GM19035 (cell line): Measurements from ENCODE around the gene AUTS2.
"Not testable (repeated sequence)": the region's sequence is repeated elsewhere in the genome, so short reads cannot be mapped to it uniquely, and the experiment has no call there.

ENCODE experiments used
- ATAC-seq: cut with Tn5 transposase; IDR thresholded peaks from one replicate; pipeline ENCODE4 v1.9.1; 2021; ENCODE audit not compliant: unreplicated experiment

The AUTS2 gene

GRCh38 chr7:70630818-70631457 lies 1032.7 kb downstream of the AUTS2 start:
- no peak for ATAC-seq

DNA sequence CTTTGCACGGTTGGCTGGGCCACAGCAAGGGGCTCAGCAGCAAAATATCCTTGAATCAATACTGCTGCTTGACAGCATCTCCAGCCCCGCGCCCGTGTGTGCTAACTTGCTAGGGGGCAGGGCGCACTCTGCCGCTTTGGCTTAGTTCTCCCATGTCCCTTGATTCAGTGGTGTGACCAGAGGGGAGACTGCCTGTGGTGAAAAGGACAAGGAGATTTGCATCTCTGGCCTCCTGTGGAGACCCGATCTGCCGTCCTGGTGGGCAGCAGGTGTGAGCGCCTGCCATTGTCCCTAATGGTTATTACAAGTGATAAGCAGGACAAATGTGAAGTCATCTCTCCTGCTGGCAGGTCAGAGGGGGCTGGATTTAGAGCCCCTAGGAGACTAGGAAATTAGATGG lies 1033.4 kb downstream of the AUTS2 start:
- no peak for ATAC-seq

DNA sequence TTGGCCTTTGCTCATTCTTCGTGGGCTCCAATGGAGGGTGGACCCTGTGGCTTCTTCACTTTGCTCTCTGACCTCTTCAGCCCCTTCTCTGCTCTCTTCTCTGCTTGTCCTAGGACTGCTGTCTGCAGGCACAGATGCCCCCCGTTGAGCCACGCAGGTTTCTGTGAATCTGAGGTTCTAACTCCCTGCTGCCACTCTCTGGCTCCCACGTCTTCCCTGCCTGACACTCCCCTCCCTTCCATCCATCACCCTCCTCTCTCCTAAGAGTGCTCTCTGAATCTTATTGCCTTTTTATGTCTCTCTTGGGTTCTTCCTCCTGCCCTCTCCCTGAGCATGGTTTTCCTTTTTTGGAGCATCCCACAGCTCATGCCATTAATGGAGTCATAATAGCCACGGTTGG lies 1034.1 kb downstream of the AUTS2 start:
- ATAC-seq: no peak

DNA sequence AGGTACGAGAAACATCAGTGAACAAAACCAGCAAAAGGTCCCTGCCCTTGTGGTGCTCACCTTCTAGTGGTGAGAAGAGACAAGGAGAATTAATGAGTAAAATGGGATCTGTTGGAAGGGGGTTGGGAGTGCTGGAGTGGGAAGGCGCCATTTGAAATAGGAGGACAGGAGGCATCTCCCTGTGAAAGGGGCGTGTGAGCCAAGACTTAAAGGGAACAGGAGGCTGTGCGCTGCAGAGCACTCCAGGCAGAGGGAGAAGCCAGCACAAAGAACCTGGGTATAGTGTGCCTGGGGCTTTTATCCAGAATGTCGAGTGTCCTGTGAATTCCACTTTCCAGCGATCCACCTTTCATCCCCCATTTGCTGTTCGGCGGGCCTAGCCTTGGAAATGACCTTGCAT lies 1035.8 kb downstream of the AUTS2 start:
- ATAC-seq: no peak

- ATAC-seq: no peak
Observed at GRCh38 chr7:70634610-70635068, 1036.4 kb downstream of the AUTS2 start.

DNA sequence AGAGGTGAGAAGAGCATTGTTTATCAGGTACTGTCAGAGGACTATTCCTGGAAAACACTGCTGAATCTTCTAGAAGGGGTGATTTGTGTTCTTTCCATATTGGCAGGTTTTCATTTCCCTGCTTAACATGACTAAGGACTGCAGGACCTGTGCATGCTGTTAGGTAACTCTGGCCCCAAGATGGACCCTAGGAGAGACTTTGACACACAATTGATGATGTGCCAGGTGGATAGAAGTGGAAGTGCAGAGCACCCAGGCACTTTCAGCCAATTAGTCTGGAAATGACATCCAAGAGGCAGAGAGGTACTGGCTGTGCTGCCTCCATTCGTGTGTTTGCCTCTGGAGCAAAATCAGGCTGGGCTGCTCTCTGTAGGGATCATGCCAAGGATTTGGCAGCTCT lies 1037.4 kb downstream of the AUTS2 start:
- no peak for ATAC-seq

GRCh38 chr7:70636169-70636568 lies 1037.9 kb downstream of the AUTS2 start:
- ATAC-seq: no peak

DNA sequence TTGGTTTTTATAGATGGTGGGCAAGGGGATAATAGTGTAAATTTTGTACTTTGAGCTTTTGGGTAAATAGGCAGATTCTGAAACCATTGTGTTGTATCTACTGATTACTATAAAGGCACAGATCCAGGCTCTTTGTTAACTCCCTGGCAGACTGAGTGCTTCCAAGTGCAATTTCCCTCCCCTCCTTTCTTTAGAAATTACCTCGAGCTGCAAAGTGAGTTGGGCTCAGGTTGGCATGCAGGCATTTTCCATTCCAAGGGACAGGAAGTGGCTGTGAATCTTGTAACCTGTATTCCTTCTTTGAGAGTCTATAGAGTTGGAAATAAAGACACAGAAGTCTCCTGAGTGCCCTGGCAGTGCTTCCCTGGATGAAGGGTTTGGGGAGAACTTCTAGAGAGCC lies 1039.5 kb downstream of the AUTS2 start:
- ATAC-seq: no peak

DNA sequence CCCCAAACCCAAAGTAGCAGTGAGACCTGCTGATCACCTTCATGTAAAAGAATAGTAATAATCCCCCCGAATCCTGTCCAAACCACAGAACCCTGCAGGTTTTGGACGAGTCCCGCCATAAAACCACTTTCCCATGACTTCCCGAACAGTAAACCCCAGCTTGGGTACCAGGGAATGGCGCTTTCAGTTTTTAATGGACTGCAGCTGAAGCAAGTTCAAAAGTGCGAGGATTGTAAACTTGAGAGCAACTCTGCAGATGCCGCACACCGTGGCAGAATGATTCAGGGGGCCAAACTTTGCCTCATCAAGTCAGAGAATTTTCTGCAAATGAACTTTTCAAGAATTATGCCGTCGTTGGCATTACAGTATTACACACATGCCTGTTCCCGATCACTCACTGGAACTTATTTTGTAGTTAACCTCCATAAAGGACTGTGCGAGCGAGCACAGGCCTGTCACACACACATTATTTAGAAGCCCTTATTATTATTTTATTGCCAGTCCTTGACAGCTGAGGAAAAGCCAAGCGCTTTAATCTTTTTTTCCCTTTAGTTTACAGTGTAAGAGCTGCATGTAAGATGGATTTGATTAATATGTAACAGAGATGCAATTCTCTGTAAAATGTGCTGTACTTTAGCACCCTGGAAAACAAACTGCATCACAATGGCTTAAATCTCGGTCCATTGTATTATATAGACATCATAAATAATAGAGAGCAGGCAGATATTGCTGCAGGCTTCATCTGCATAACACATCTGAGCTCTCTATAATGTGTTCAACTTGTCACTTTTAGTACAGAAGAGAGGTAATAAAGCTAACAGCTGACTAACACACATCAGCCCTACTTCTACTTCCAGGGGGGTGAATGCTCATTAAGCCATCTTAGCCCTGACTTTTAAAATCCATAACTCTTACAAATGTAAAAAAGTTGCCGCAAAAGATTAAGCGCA lies 1040.2 kb downstream of the AUTS2 start:
- no peak for ATAC-seq

DNA sequence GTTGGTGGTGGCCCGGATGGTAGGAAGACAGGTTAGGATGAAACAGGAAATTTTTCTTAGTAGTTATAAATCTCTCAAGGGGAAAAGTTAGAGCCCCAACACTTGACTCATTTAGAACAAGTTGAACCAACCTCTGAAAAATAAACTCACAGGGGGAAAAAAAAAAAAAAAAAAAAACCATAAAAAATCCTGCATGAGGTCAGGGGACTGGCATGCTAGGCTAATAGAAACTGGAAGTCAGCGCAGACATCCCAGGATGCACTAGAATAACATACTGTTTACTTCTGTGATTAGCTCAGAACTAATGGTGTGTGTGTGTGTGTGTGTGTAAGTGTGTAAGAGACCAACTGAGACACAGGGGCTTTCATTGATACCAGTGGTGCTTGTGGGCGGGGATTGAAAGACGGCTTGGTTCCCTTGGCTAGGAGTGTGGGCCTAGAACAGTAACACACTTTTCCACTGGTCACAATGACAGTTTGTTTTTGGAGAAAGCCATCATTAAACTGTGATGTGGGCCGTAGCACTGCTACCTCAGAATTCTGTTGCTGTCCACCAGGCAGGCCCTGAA lies 1042.1 kb downstream of the AUTS2 start:
- no peak for ATAC-seq

GRCh38 chr7:70641882-70642281 lies 1043.6 kb downstream of the AUTS2 start:
- no peak for ATAC-seq

DNA sequence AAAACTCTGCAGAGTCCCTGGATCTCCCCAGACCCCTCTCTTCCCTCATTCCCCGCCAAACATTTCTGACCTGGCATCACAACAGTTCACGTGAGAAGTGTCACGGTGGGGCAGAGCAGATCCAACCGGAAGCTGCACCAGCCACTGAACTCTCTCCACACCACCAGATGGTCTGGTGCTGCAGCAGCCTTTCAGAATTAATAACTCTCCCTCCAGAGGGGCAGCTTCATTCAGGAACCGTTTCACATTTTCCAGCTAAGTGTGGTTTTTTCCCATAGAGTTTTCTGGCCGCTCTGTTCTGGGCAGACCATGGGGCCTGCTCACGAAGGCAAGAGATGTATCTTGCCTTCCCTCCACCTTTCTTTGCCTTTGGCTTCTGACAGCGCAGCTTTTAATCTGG lies 1047.0 kb downstream of the AUTS2 start:
- ATAC-seq: no peak

DNA sequence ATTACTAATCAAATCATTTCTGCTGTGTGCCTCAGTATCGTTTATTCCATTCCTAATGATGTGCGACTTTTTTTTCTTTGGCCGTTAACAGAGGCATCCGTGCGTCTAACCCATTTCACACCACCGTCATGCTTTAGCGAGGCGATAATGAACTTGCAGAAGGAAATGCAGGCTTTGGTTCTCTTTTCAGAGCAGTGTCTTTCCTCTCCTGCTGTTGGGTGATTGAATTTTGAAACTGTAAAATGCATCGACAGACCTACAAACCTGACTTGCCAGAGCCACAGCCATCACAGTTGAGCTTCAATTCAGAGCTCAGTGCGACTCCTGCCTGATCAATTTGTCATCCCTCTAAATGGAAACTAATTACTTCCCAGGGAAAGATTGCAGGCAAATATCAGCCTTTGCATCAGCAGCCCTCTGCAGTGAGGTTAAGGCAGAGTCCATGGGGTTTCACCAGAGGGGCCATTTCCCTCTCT lies 1047.6 kb downstream of the AUTS2 start:
- ATAC-seq: no peak

DNA sequence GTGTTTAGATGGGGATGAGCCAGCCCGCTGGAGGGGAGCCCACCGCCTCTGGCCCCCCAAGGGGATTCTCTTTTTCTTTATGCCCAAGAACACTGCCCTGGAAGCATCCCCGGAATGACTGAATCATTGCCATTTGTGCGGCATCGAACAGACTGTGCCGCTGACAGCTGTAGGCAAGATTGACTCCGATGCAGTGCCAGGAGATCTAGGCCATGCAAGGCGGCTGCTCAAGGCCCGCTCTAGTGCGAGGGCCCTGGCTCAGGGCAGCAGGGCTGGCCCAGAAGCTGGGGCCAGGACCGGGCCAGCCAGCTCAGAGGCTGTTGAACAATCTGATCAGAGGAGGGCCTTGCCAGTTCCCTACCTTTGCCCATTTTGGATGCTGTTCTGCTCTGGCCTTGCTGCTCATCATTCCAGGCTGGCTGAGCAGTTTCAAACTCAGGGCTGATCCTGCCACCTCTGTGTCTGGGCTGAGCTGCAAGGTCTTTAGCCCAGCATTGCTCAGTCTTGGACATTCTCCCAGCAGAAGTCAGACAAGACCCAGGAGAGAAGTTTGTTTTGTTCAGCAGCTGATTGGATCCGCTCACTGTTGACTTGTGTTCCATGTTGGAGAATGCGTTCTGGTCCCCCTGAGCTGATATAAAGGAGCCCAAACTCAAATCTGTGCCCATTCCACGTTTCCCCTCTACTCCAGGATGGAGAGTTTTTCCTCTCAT lies 1048.4 kb downstream of the AUTS2 start:
- ATAC-seq: no peak

DNA sequence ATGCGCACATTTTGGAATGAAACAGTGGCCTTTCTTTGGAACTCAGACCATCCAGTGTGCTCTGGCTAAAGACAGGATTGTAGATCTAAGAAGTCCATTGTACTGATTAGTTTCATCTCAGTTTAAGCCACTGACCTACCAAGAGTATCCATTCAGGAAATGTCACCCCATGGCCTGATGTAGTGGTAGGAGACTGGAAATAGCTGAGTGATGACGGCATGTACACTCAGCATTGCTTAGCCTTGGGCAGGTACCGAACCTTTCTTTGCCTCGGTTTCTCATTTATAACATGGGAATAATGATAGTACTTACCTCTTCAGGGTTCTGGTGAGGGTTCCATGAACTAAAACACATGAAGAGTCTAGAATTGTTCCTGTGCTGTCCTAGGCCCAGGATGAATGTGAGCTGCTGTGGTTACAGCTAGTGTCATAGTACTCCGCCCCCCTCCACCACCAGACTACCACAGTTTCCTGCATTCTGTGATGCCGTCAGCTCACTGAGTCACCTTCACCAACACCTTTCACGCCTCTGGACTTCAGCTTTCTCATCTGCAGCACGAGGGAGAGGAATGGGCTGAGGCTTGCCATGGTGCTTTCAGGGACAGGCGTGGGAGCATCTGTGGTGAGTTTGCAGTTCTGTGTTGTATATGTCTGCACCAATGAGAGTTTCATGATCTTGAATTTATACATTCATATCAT lies 1049.7 kb downstream of the AUTS2 start:
- ATAC-seq: peak; percentile 95

DNA sequence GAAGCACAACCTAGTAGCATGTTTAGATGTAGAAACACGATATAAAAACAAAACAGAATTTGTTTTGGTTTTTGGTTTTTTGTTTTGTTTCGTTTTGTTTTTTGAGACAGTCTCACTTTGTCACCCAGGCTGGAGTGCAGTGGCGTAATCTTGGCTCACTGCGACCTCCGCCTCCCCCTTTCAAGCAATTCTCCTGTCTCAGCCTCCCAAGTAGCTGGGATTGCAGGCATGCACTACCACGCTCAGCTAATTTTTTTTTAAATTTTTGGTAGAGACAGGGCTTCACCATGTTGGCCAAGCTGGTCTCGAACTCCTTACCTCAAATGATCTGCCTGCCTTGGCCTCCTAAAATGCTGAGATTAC lies 1050.2 kb downstream of the AUTS2 start:
- not testable (repeated sequence) for ATAC-seq

DNA sequence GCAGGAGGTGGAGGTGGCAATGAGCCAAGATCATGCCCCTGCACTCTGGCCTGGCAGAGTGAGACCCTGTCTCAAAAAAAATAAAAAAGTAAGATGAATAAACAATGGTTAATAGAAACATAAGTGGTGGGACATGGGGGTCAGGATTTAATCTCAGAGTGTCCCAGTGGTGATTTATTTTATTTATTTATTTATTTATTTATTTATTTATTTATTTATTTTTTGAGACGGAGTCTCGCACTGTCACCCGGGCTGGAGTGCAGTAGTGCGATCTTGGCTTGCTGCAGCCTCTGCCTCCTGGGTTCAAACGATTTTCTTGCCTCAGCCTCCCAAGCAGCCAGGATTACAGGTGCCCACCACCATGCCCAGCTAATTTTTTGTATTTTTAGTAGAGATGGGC lies 1051.0 kb downstream of the AUTS2 start:
- ATAC-seq: no peak

- ATAC-seq: no peak
Observed at GRCh38 chr7:70654146-70654545, 1055.9 kb downstream of the AUTS2 start.

- ATAC-seq: no peak
Observed at GRCh38 chr7:70654979-70655378, 1056.7 kb downstream of the AUTS2 start.

- no peak for ATAC-seq
Observed at GRCh38 chr7:70655694-70656093, 1057.4 kb downstream of the AUTS2 start.

- no peak for ATAC-seq
Observed at GRCh38 chr7:70657571-70657970, 1059.3 kb downstream of the AUTS2 start.
